SW480 (cell line): Measurements from ENCODE around the gene CYBRD1.
"Not testable (repeated sequence)": the region's sequence is repeated elsewhere in the genome, so short reads cannot be mapped to it uniquely, and the experiment has no call there.

Source experiments
- DNase-seq: peaks from one replicate; pipeline ENCODE4 v3.0.0-alpha.2; 2016; ENCODE audit warnings: low spot score

Gene CYBRD1

GRCh38 chr2:171515672-171516298 is 6.5 kb upstream of the CYBRD1 start:
- no peak for DNase-seq

GRCh38 chr2:171516793-171517192 is 5.5 kb upstream of the CYBRD1 start:
- no peak for DNase-seq

GRCh38 chr2:171520471-171520870 is 1.8 kb upstream of the CYBRD1 start:
- DNase-seq = no peak

GRCh38 chr2:171521361-171522051 is 768 bp upstream of the CYBRD1 start:
- no peak for DNase-seq

GRCh38 chr2:171522788-171523087 is 464 bp downstream of the CYBRD1 start:
- DNase-seq = peak; percentile 14

- peak; percentile 71 for DNase-seq
Measured at GRCh38 chr2:171523088-171524017, 1.1 kb downstream of the CYBRD1 start.

GRCh38 chr2:171524018-171524401 is 1.7 kb downstream of the CYBRD1 start:
- peak; percentile 46 for DNase-seq

GRCh38 chr2:171529914-171530313 is 7.6 kb downstream of the CYBRD1 start:
- no peak for DNase-seq

- DNase-seq = no peak
Measured at GRCh38 chr2:171530378-171530777, 8.1 kb downstream of the CYBRD1 start.

GRCh38 chr2:171530859-171531258 is 8.6 kb downstream of the CYBRD1 start:
- DNase-seq = not testable (repeated sequence)

GRCh38 chr2:171531291-171531690 is 9.0 kb downstream of the CYBRD1 start:
- no peak for DNase-seq

- DNase-seq = no peak
Measured at GRCh38 chr2:171531836-171532450, 9.7 kb downstream of the CYBRD1 start.

GRCh38 chr2:171533331-171533730 is 11.1 kb downstream of the CYBRD1 start:
- DNase-seq = no peak

GRCh38 chr2:171535528-171535927 is 13.3 kb downstream of the CYBRD1 start:
- DNase-seq = not testable (repeated sequence)

GRCh38 chr2:171540437-171540836 is 18.2 kb downstream of the CYBRD1 start:
- no peak for DNase-seq

GRCh38 chr2:171541202-171541887 is 19.1 kb downstream of the CYBRD1 start:
- no peak for DNase-seq

GRCh38 chr2:171545086-171545485 is 22.8 kb downstream of the CYBRD1 start:
- DNase-seq = no peak

GRCh38 chr2:171547256-171547655 is 25.0 kb downstream of the CYBRD1 start:
- no peak for DNase-seq

GRCh38 chr2:171547720-171548119 is 25.4 kb downstream of the CYBRD1 start:
- no peak for DNase-seq

GRCh38 chr2:171550613-171551012 is 28.3 kb downstream of the CYBRD1 start:
- no peak for DNase-seq

- no peak for DNase-seq
Measured at GRCh38 chr2:171551836-171552235, 29.6 kb downstream of the CYBRD1 start.

- DNase-seq = no peak
Measured at GRCh38 chr2:171553236-171553635, 31.0 kb downstream of the CYBRD1 start.
